ENCODE results near the gene MOB3A. TPM values are rescaled to one million over a fixed set of nuclear protein-coding genes. Genes with fewer than 3 reads are reported as not detected.

MOB3A gene
- total and polyA plus RNA-seq, 2 of the 8 experiments (the other 6 are each of a cell fraction or from before 2014, with no cell fraction given): 9.2 to 9.6 TPM

DNA sequence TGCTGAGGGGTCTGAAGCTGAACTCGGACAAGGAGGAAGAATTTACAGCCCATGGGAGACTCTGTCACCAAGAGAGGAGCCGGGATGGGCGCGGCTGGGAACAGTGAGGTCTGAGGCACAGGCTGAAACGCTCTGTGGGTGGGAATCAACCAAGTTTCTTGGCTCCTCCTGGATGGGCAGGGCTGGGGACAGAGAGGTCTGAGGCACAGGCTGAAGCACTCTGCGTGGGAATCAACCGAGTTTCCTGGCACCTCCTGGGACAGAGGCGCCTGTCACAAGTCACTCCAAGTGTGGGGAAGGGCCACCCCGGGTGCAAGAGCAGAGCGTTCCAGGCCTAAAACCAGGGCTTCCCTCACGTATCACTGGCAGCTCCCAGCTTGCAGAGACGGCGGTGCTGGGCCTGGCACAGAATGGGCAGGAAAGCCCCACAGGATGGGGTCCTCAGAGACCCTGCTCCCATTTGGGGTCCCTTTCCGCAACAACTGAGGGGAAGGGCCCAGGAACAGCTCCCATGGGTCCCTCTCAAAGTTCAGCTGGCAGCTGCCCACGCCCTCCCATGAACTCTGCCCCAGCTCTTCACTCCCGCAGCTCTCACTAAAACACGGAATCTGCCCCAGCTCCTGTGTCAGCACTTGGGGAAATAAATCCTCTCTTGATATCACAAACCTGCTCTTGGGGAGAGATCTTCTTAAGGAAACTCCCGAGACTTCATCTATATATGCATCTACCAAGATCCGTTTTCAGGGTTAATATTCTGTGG is 36.8 kb upstream of the MOB3A start (continued):
- TF ChIP-seq YY1 (IDR thresholded peaks at IDR 0.05; ENCODE audit: low read depth, low read length): no peak

Data from H1 (cell line).